ENCODE measurements around the gene H3-3A.

DNA sequence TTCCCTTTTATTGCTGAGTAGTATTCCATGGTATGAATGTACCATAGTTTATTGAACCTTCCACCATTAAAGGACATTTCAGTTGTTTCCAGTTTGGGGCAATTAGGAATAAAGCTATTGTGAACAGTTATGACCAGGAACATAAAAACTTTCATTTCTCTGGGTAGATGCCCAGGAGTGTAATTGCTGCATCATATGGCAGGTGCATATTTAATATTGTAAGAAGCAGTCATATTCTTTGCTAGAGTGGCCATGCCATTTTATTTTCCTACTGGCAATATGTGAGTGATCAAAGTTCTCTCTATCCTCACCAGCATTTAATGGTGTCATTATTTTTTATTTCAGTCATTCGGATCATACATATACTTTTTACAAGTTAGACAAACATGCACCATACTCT, 23.9 kb upstream of the H3-3A start:
- TF ChIP-seq POLR2A (IDR thresholded peaks at IDR 0.05) = no peak
- TF ChIP-seq, protein P1, sequence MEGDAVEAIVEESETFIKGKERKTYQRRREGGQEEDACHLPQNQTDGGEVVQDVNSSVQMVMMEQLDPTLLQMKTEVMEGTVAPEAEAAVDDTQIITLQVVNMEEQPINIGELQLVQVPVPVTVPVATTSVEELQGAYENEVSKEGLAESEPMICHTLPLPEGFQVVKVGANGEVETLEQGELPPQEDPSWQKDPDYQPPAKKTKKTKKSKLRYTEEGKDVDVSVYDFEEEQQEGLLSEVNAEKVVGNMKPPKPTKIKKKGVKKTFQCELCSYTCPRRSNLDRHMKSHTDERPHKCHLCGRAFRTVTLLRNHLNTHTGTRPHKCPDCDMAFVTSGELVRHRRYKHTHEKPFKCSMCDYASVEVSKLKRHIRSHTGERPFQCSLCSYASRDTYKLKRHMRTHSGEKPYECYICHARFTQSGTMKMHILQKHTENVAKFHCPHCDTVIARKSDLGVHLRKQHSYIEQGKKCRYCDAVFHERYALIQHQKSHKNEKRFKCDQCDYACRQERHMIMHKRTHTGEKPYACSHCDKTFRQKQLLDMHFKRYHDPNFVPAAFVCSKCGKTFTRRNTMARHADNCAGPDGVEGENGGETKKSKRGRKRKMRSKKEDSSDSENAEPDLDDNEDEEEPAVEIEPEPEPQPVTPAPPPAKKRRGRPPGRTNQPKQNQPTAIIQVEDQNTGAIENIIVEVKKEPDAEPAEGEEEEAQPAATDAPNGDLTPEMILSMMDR (IDR thresholded peaks at IDR 0.05) = no peak
